ENCODE measurements around the gene ITK.
A peak's percentile ranks its signal among the peaks of the same experiment; 100 is the strongest.

ITK gene

GRCh38 chr5:157180374-157181264, at the start of gene ITK:
Gene ITK (plus strand): TSS chr5:157180840. CDS start chr5:157180978, 138 bp downstream.
- no peak for DNase-seq (ENCODE audit: low read depth)

- DNase-seq (ENCODE audit: low read depth): no peak
Observed at GRCh38 chr5:157130925-157131324, 49.7 kb upstream of the ITK start.

- no peak for DNase-seq (ENCODE audit: low read depth)
Observed at GRCh38 chr5:157132281-157132612, 48.4 kb upstream of the ITK start.

- DNase-seq (ENCODE audit: low read depth): no peak
Observed at GRCh38 chr5:157137691-157138090, 42.9 kb upstream of the ITK start.

GRCh38 chr5:157142317-157143126, 38.1 kb upstream of the ITK start, which contains the start of gene MED7:
Gene MED7 (minus strand): TSS chr5:157142865. CDS start chr5:157139431, 3,434 bp downstream.
- DNase-seq (ENCODE audit: low read depth): peak; percentile 66

GRCh38 chr5:157143127-157143971, 37.3 kb upstream of the ITK start:
- no peak for DNase-seq (ENCODE audit: low read depth)

GRCh38 chr5:157148734-157149615, 31.7 kb upstream of the ITK start:
- DNase-seq (ENCODE audit: low read depth): peak; percentile 61

- DNase-seq (ENCODE audit: low read depth): no peak
Observed at GRCh38 chr5:157150995-157151394, 29.6 kb upstream of the ITK start.

GRCh38 chr5:157155297-157155696, 25.3 kb upstream of the ITK start:
- DNase-seq (ENCODE audit: low read depth): no peak

GRCh38 chr5:157157293-157157891, 23.2 kb upstream of the ITK start:
- DNase-seq (ENCODE audit: low read depth): no peak

- no peak for DNase-seq (ENCODE audit: low read depth)
Observed at GRCh38 chr5:157159209-157159751, 21.4 kb upstream of the ITK start.

- DNase-seq (ENCODE audit: low read depth): no peak
Observed at GRCh38 chr5:157160001-157160400, 20.6 kb upstream of the ITK start.

GRCh38 chr5:157161996-157162395, 18.6 kb upstream of the ITK start:
- no peak for DNase-seq (ENCODE audit: low read depth)

GRCh38 chr5:157162919-157163510, 17.6 kb upstream of the ITK start:
- no peak for DNase-seq (ENCODE audit: low read depth)

- DNase-seq (ENCODE audit: low read depth): no peak
Observed at GRCh38 chr5:157164521-157164920, 16.1 kb upstream of the ITK start.

GRCh38 chr5:157165261-157165660, 15.4 kb upstream of the ITK start:
- DNase-seq (ENCODE audit: low read depth): no peak

GRCh38 chr5:157165668-157166067, 15.0 kb upstream of the ITK start:
- no peak for DNase-seq (ENCODE audit: low read depth)

- no peak for DNase-seq (ENCODE audit: low read depth)
Observed at GRCh38 chr5:157166214-157167213, 14.1 kb upstream of the ITK start, which contains the start of gene GARIN3. Gene GARIN3 (minus strand): TSS chr5:157166264. CDS start chr5:157166168, 96 bp downstream.

GRCh38 chr5:157167214-157167621, 13.4 kb upstream of the ITK start:
- DNase-seq (ENCODE audit: low read depth): no peak

Measured in stimulated activated CD8-positive, alpha-beta memory T cell treated with anti-CD3 and anti-CD28 coated beads, Interleukin-7, amount 100 ng/mL, for 24 hours (primary cell).